OCI-LY7 (cell line): ENCODE results near the gene DUOX1. TPM values are rescaled to one million over a fixed set of nuclear protein-coding genes. Genes with fewer than 3 reads are reported as not detected.

Experiments used
- BruUV-seq: library from RNA; stranded (reverse); fragments of 400-500 nt; replicated peaks from 2 replicates; lab custom pipeline; 2021; lab: Mats Ljungman, UMichigan
- CTCF ChIA-PET: fragments of 300-600 bp; sonication (Branson Sonifier 250); formaldehyde crosslinking; loops from one replicate; lab custom pipeline; 2022; ENCODE audit warnings: antibody characterized with exemption; ENCODE audit not compliant: unreplicated experiment; lab: Charles Lee
- POLR2A ChIA-PET: fragments of 300-600 bp; sonication (Branson Sonifier 250); formaldehyde crosslinking; loops from one replicate; lab custom pipeline; 2022; ENCODE audit warnings: antibody characterized with exemption; lab: Charles Lee
- DNase-seq: peaks from one replicate; pipeline ENCODE4 v3.0.0-alpha.2; 2015; ENCODE audit warnings: low spot score
- H2AFZ ChIP-seq: fragments of 200-600 bp; sonication (generic), shearing (Covaris generic); 2 replicates; pipeline ENCODE4 v1.6.1; 2014; ENCODE audit warnings: mild to moderate bottlenecking, antibody characterized with exemption, low read length, moderate library complexity
- H3K27ac ChIP-seq: fragments of 200-600 bp; sonication (generic); 2 replicates; pipeline ENCODE4 v1.5.1; 2014; ENCODE audit warnings: mixed run types, low read depth, mild to moderate bottlenecking, moderate library complexity, low read length, inconsistent platforms; ENCODE audit not compliant: poor library complexity, severe bottlenecking
- H3K36me3 ChIP-seq: fragments of 200-600 bp; sonication (generic); 2 replicates; pipeline ENCODE4 v1.6.1; 2014; ENCODE audit warnings: mild to moderate bottlenecking, antibody characterized with exemption, low read length, moderate library complexity, mixed read lengths; ENCODE audit not compliant: insufficient read depth
- H3K4me1 ChIP-seq: fragments of 200-600 bp; sonication (generic); 2 replicates; pipeline ENCODE4 v1.5.1; 2014; ENCODE audit warnings: mild to moderate bottlenecking, low read length; ENCODE audit not compliant: insufficient read depth, poor library complexity, severe bottlenecking
- H3K4me2 ChIP-seq: fragments of 200-600 bp; sonication (generic); 2 replicates; pipeline ENCODE4 v1.6.1; 2014; ENCODE audit warnings: mild to moderate bottlenecking, low read length
- H3K4me3 ChIP-seq: fragments of 200-600 bp; sonication (generic); 2 replicates; pipeline ENCODE4 v1.5.1; 2014; ENCODE audit warnings: mild to moderate bottlenecking, low read depth, low read length; ENCODE audit not compliant: poor library complexity, severe bottlenecking
- H3K79me2 ChIP-seq: fragments of 200-600 bp; sonication (generic); 2 replicates; pipeline ENCODE4 v1.6.1; 2016; ENCODE audit warnings: low read depth, mild to moderate bottlenecking, low read length, moderate library complexity, mixed read lengths; ENCODE audit not compliant: insufficient read depth
- H3K9me2 ChIP-seq: fragments of 200-600 bp; sonication (generic); 2 replicates; pipeline ENCODE4 v1.6.1; 2016; ENCODE audit warnings: mild to moderate bottlenecking, low read length, mixed read lengths; ENCODE audit not compliant: insufficient read depth
- H3K9me3 ChIP-seq: fragments of 200-600 bp; sonication (generic); 2 replicates; pipeline ENCODE4 v1.6.1; 2014; ENCODE audit warnings: mild to moderate bottlenecking, mixed run types, low read length, mixed read lengths
- H4K20me1 ChIP-seq: fragments of 200-600 bp; sonication (generic); 2 replicates; pipeline ENCODE4 v1.6.1; 2014; ENCODE audit warnings: mild to moderate bottlenecking, antibody characterized with exemption, low read length, moderate library complexity, mixed read lengths; ENCODE audit not compliant: insufficient read depth
- CTCF ChIP-seq: fragments of 200-600 bp; sonication (generic); conservative IDR thresholded peaks from 2 replicates; pipeline ENCODE4 v1.5.1; 2014; ENCODE audit warnings: mild to moderate bottlenecking, antibody characterized with exemption, low read length, moderate library complexity, mixed read lengths
- EZH2phosphoT487 ChIP-seq: fragments of 200-600 bp; sonication (generic); IDR thresholded peaks from 2 replicates; pipeline ENCODE4 v1.6.1; 2018; ENCODE audit warnings: low read depth, borderline replicate concordance, mild to moderate bottlenecking, mixed run types, antibody characterized with exemption, low read length, moderate library complexity, mixed read lengths
- intact Hi-C: fragments of 100-400 bp; cut with micrococcal nuclease; formaldehyde crosslinking; loops from one replicate; pipeline ENCODE4 v1.10.0; 2022; ENCODE audit not compliant: unreplicated experiment
- total RNA-seq, 2 experiments: library from RNA; depleted of rRNA in 1 of 2; stranded (reverse); fragments of >200 nt in 1 of 2; shearing (Covaris generic) in 1 of 2; gene quantifications; 2 replicates each; pipeline ENCODE4 v1.2.3, GENCODE V29; 2014 to 2022

Gene DUOX1
- total RNA-seq, 2 experiments from 2014 or later: not detected

- Histone ChIP-seq H2AFZ (no peak overlapping the region), H3K79me2 (no peaks in the 10 kb centered on the region), H3K4me1 (no peaks in the 10 kb centered on the region), H3K27ac (no peak overlapping the region), H3K9me3 (no peaks in the 10 kb centered on the region), H3K36me3 (no peaks in the 10 kb centered on the region), H3K9me2 (no peaks in the 10 kb centered on the region), H4K20me1 (no peaks in the 10 kb centered on the region), H3K4me2 (no peak overlapping the region), H3K4me3 (no peak overlapping the region)
- intact Hi-C loops: no loop called here
- no peak for TF ChIP-seq EZH2phosphoT487
- TF ChIP-seq CTCF: no peak
- ChIA-PET CTCF (no interaction called here), POLR2A (no interaction called here)
- no TSS peak for BruUV-seq
- DNase-seq: no peak
Measured at GRCh38 chr15:45093622-45094357, 36.0 kb upstream of the DUOX1 start.

GRCh38 chr15:45094358-45094730 is 35.5 kb upstream of the DUOX1 start:
- DNase-seq: no peak
- no peak for TF ChIP-seq CTCF
- TF ChIP-seq EZH2phosphoT487: no peak
- intact Hi-C loops: no loop called here
- H3K9me2 ChIP-seq: no peaks in the 10 kb centered on the region
- no peaks in the 10 kb centered on the region for H4K20me1 ChIP-seq
- no peak overlapping the region for H3K4me2 ChIP-seq
- BruUV-seq: no TSS peak
- no peak overlapping the region for H3K4me3 ChIP-seq
- H3K36me3 ChIP-seq: no peaks in the 10 kb centered on the region
- CTCF ChIA-PET: no interaction called here
- no peaks in the 10 kb centered on the region for H3K9me3 ChIP-seq
- no peak overlapping the region for H2AFZ ChIP-seq
- no peaks in the 10 kb centered on the region for H3K79me2 ChIP-seq
- POLR2A ChIA-PET: no interaction called here
- no peaks in the 10 kb centered on the region for H3K4me1 ChIP-seq
- no peak overlapping the region for H3K27ac ChIP-seq

DNA sequence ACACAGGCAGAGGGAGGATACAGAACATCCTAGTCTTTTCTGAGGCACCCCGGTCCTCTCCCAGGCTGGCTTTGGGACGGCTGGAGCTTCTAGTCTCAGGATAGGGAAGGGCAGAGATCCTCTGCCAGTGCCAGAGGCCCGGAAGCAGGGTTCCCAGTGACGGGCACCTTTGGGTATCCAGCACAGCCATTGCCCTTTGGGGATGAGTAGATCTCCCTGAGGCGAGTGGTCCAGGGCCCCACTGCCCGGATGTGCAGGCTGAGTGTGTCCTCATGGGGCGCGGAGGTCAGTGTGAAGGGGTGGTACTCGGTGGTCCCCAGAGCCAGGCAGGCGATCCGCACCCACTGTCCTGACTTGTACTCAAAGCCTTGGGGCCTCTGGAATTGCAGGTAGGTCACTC is 34.1 kb upstream of the DUOX1 start:
- POLR2A ChIA-PET: no interaction called here
- DNase-seq: no peak
- TF ChIP-seq CTCF (no peak), EZH2phosphoT487 (no peak)
- H2AFZ ChIP-seq: no peak overlapping the region
- no TSS peak for BruUV-seq
- no peak overlapping the region for H3K4me2 ChIP-seq
- H3K9me2 ChIP-seq: no peaks in the 10 kb centered on the region
- H3K79me2 ChIP-seq: no peaks in the 10 kb centered on the region
- no peak overlapping the region for H3K4me3 ChIP-seq
- no peak overlapping the region for H3K27ac ChIP-seq
- no peaks in the 10 kb centered on the region for H3K4me1 ChIP-seq
- intact Hi-C loops: no loop called here
- no peaks in the 10 kb centered on the region for H4K20me1 ChIP-seq
- no peaks in the 10 kb centered on the region for H3K36me3 ChIP-seq
- no peaks in the 10 kb centered on the region for H3K9me3 ChIP-seq
- CTCF ChIA-PET: no interaction called here
